Brain microvascular endothelial cell (primary cell): ENCODE results near the gene C7orf33.

ENCODE experiments used
- DNase-seq: peaks from one replicate; pipeline ENCODE4 v3.0.0-alpha.2; 2020
- H3K27ac ChIP-seq: fragments of 250-450 bp; sonication (Bioruptor Pico); 2 replicates; pipeline ENCODE4 v1.5.1; 2020; ENCODE audit warnings: mild to moderate bottlenecking, moderate library complexity
- H3K27me3 ChIP-seq: fragments of 250-450 bp; sonication (Bioruptor Pico); replicated peaks from 2 replicates; pipeline ENCODE4 v1.5.1; 2020; ENCODE audit warnings: mild to moderate bottlenecking
- H3K36me3 ChIP-seq: fragments of 250-450 bp; sonication (Bioruptor Pico); replicated peaks from 2 replicates; pipeline ENCODE4 v1.5.1; 2020; ENCODE audit warnings: mild to moderate bottlenecking
- H3K4me3 ChIP-seq: 2 replicates; pipeline ENCODE4 v1.5.1; 2011; ENCODE audit warnings: low read depth, mild to moderate bottlenecking, control low read depth, low read length, moderate library complexity
- CTCF ChIP-seq: IDR thresholded peaks from 2 replicates; pipeline ENCODE4 v1.5.1; 2011; ENCODE audit warnings: low read depth, mild to moderate bottlenecking, moderate library complexity, low read length, control low read depth, inconsistent platforms; ENCODE audit errors: missing control alignments
- in situ Hi-C: cut with HindIII; loops from 2 replicates; pipeline ENCODE4 v1.10.0; 2017; ENCODE audit warnings: low sequenced_read_pairs, low pct_ligation_motif_present

The C7orf33 gene

GRCh38 chr7:148607151-148607661, 16.6 kb downstream of the C7orf33 start:
- no peaks in the 10 kb centered on the region for H3K27me3 ChIP-seq
- H3K4me3 ChIP-seq: no peak overlapping the region
- in situ Hi-C loops: no loop called here
- no peak for DNase-seq
- H3K36me3 ChIP-seq: no peaks in the 10 kb centered on the region
- TF ChIP-seq CTCF: no peak
- no peak overlapping the region for H3K27ac ChIP-seq

- peak; percentile 7 for DNase-seq
- in situ Hi-C loops: no loop called here
- TF ChIP-seq CTCF: no peak
- no peak overlapping the region for H3K4me3 ChIP-seq
- H3K27ac ChIP-seq: no peak overlapping the region
- peaks cover 2% of the 10 kb centered on the region for H3K27me3 ChIP-seq
- no peaks in the 10 kb centered on the region for H3K36me3 ChIP-seq
Measured at GRCh38 chr7:148609045-148609725, 18.6 kb downstream of the C7orf33 start.

- H3K27me3 ChIP-seq: peaks cover 2% of the 10 kb centered on the region
- H3K4me3 ChIP-seq: no peak overlapping the region
- in situ Hi-C loops: no loop called here
- no peak for TF ChIP-seq CTCF
- H3K27ac ChIP-seq: no peak overlapping the region
- no peak for DNase-seq
- H3K36me3 ChIP-seq: no peaks in the 10 kb centered on the region
Measured at GRCh38 chr7:148611692-148612091, 21.1 kb downstream of the C7orf33 start.

GRCh38 chr7:148615085-148615730, 24.6 kb downstream of the C7orf33 start:
- in situ Hi-C loops: no loop called here
- no peak for DNase-seq
- no peak for TF ChIP-seq CTCF
- H3K36me3 ChIP-seq: no peaks in the 10 kb centered on the region
- no peak overlapping the region for H3K4me3 ChIP-seq
- no peak overlapping the region for H3K27ac ChIP-seq
- H3K27me3 ChIP-seq: peaks cover 2% of the 10 kb centered on the region

GRCh38 chr7:148620749-148621359, 30.3 kb downstream of the C7orf33 start:
- Histone ChIP-seq H3K27ac (no peak overlapping the region), H3K27me3 (no peaks in the 10 kb centered on the region), H3K36me3 (no peaks in the 10 kb centered on the region), H3K4me3 (no peak overlapping the region)
- no peak for DNase-seq
- in situ Hi-C loops: no loop called here
- TF ChIP-seq CTCF: no peak
